Tibial artery (tissue), 4 donors: ENCODE data around the gene ARSB.
"Not testable (repeated sequence)": the region's sequence is repeated elsewhere in the genome, so short reads cannot be mapped to it uniquely, and the experiment has no call there.

Experiments used
- DNase-seq, 2 donors: peaks; one replicate each; pipeline ENCODE4 v3.0.0-alpha.2; 2019
- H3K27ac ChIP-seq, 2 donors: fragments of 200-600 bp; sonication (generic) in 1 of 2; 1 replicate in 1 of 2; 2 replicates in 1 of 2; pipeline ENCODE4 v1.5.1; 2018 to 2019; ENCODE audit warnings: mild to moderate bottlenecking in 1 of 2
- H3K27me3 ChIP-seq, 2 donors: fragments of 200-600 bp; sonication (generic) in 1 of 2; one replicate each; pipeline versions ENCODE4 v1.5.1 to v1.6.0; 2016 to 2019
- H3K36me3 ChIP-seq, 3 donors: fragments of 200-600 bp; sonication (generic) in 2 of 3; one replicate each; pipeline ENCODE4 v1.5.1; 2016 to 2019; ENCODE audit warnings: mild to moderate bottlenecking in 2 of 3
- H3K4me1 ChIP-seq, 4 donors: fragments of 200-600 bp; sonication (generic) in 2 of 4; 1 replicate in 3 of 4; 2 replicates in 1 of 4; pipeline ENCODE4 v1.5.1; 2016 to 2019
- H3K4me3 ChIP-seq, 2 donors: fragments of 200-600 bp; sonication (generic) in 1 of 2; 1 replicate in 1 of 2; 2 replicates in 1 of 2; pipeline ENCODE4 v1.5.1; 2018 to 2019; ENCODE audit warnings: mild to moderate bottlenecking in 2 of 2
- H3K9me3 ChIP-seq, 3 donors: fragments of 200-600 bp; sonication (generic) in 1 of 3; one replicate each; pipeline ENCODE4 v1.5.1; 2016 to 2019
- CTCF ChIP-seq, 2 experiments: fragments of 200-600 bp in 1 of 2; fragments of 450-650 bp in 1 of 2; IDR thresholded peaks; one replicate each; pipeline ENCODE4 v1.5.1; 2017 to 2019; ENCODE audit warnings: antibody characterized with exemption in 2 of 2, mild to moderate bottlenecking in 1 of 2, moderate library complexity in 1 of 2
- intact Hi-C: fragments of 100-400 bp; cut with DNase I; formaldehyde crosslinking; loops from one replicate; pipeline ENCODE4 v1.15.0; 2023; ENCODE audit warnings: low total_unique reads

ARSB gene

DNA sequence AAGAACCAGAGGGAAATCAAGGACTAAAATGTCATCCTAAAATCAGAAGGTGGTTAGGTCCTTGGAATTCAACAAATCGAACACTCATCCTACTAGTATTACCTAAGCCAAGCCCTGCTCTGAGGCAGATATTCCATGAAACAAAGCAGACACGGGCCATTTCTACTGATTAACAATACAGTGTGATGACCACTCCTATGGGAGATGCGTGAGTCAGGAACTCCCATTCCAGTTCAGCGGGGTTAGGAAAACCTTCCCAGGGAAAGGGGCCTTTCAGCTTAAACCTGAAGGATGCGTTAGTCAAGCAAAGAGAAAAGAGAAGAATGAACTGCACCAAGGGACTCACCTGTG, 218.7 kb downstream of the ARSB start:
- no peak for TF ChIP-seq CTCF (IDR thresholded peaks at IDR 0.05)
- H3K27me3 ChIP-seq = no peaks in the 10 kb centered on the region
- intact Hi-C loops = no loop called here
- H3K36me3 ChIP-seq = no peaks in the 10 kb centered on the region
- no peak overlapping the region for H3K4me3 ChIP-seq
- no peak for DNase-seq
- no peaks in the 10 kb centered on the region for H3K4me1 ChIP-seq
- H3K27ac ChIP-seq = no peak overlapping the region
- no peaks in the 10 kb centered on the region for H3K9me3 ChIP-seq

DNA sequence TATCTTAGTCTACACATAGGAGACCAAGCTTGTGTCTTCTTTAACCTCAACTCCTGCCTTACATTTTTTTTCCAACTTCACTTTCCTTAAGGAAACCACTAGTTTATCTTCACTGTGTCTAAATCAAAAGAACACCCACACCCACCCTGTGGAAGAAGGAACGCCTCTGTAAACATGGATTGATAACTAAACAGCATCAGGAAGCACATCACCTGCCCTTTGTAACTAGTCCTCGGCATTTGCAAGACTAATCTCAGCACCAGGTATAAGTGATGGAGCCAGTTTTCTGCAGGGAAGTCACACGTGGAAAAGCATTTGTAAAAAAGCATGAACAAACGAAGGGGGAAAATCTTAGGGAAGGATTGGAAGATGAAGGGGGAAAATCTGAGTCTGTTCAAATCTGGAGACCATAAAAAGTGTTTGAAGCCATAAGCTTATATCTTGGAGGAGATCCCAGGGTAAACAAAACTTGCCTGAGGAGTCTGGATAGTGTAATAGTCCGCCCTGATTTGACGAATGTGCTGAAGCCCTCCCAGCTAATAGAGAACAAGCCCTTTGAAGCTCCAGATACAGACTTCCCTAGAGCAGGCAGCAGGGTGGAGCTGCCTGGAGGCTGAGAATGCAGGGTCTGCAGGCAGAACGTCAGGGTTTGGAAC, 219.2 kb downstream of the ARSB start:
- no peak overlapping the region for H3K27ac ChIP-seq
- no peak for TF ChIP-seq CTCF (IDR thresholded peaks at IDR 0.05)
- H3K27me3 ChIP-seq = no peaks in the 10 kb centered on the region
- no peaks in the 10 kb centered on the region for H3K4me1 ChIP-seq
- H3K36me3 ChIP-seq = no peaks in the 10 kb centered on the region
- H3K9me3 ChIP-seq = no peaks in the 10 kb centered on the region
- no peak overlapping the region for H3K4me3 ChIP-seq
- no peak for DNase-seq
- intact Hi-C loops = no loop called here

GRCh38 chr5:78765116-78765515, 220.0 kb downstream of the ARSB start:
- intact Hi-C loops = no loop called here
- Histone ChIP-seq H3K9me3 (no peaks in the 10 kb centered on the region), H3K4me1 (no peaks in the 10 kb centered on the region), H3K27me3 (no peaks in the 10 kb centered on the region), H3K36me3 (no peaks in the 10 kb centered on the region), H3K4me3 (no peak overlapping the region), H3K27ac (no peak overlapping the region)
- no peak for TF ChIP-seq CTCF (IDR thresholded peaks at IDR 0.05)
- DNase-seq = no peak

GRCh38 chr5:78763659-78764189, 221.4 kb downstream of the ARSB start:
- no peak for DNase-seq

DNA sequence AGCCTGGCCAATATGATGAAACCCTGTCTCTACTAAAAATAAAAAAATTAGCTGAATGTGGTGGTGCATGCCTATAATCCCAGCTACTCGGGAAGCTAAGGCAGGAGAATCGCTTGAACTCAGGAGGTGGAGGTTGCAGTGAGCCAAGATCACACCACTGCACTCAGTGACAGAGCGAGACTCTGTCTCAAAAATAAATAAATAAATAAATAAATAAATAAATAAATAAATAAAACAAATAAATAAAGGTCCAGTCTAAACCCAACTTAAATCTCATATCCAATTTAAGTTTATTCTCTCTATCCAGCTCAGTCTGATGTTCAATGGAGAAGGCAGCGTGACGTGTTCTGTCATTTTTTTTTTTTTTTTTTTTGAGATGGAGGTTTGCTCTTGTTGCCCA, 222.4 kb downstream of the ARSB start:
- H3K36me3 ChIP-seq, H3K27ac ChIP-seq, H3K27me3 ChIP-seq, DNase-seq, H3K9me3 ChIP-seq, H3K4me1 ChIP-seq, intact Hi-C loops, H3K4me3 ChIP-seq: not testable (repeated sequence)

More at GRCh38 chr5:78763659-78764189, 221.4 kb downstream of the ARSB start:
- no peaks in the 10 kb centered on the region for H3K27me3 ChIP-seq
- H3K9me3 ChIP-seq = no peaks in the 10 kb centered on the region
- H3K36me3 ChIP-seq = no peaks in the 10 kb centered on the region
- no peak overlapping the region for H3K27ac ChIP-seq
- no peaks in the 10 kb centered on the region for H3K4me1 ChIP-seq
- H3K4me3 ChIP-seq = no peak overlapping the region
- TF ChIP-seq CTCF (IDR thresholded peaks at IDR 0.05) = no peak
- intact Hi-C loops = no loop called here

- no peaks in the 10 kb centered on the region for H3K27me3 ChIP-seq
- no peak for DNase-seq
- H3K4me1 ChIP-seq = no peaks in the 10 kb centered on the region
- H3K27ac ChIP-seq = no peak overlapping the region
- H3K4me3 ChIP-seq = no peak overlapping the region
- H3K9me3 ChIP-seq = no peaks in the 10 kb centered on the region
- H3K36me3 ChIP-seq = no peaks in the 10 kb centered on the region
- no peak for TF ChIP-seq CTCF (IDR thresholded peaks at IDR 0.05)
- intact Hi-C loops = no loop called here
Measured at GRCh38 chr5:78761840-78762239, 223.3 kb downstream of the ARSB start.
